HepG2 (cell line): Measurements from ENCODE around the gene PEX11G. TPM values are rescaled to one million over a fixed set of nuclear protein-coding genes. Genes with fewer than 3 reads are reported as not detected.

Source experiments
- ARID5B ChIP-seq: IDR thresholded peaks from 2 replicates; pipeline ENCODE4 v1.4.0; 2020; ENCODE audit warnings: mild to moderate bottlenecking, missing genetic modification reagents
- ATF3 ChIP-seq: sonication (generic); formaldehyde crosslinking; IDR thresholded peaks from 2 replicates; pipeline ENCODE4 v1.4.0; 2020; ENCODE audit warnings: missing genetic modification reagents
- BCLAF1 ChIP-seq: fragments of 450-650 bp; IDR thresholded peaks from 2 replicates; pipeline ENCODE4 v1.6.1; 2017; ENCODE audit warnings: mild to moderate bottlenecking
- BRCA1 ChIP-seq: sonication (generic); formaldehyde crosslinking; IDR thresholded peaks from 2 replicates; pipeline ENCODE4 v1.4.0; 2020; ENCODE audit warnings: missing genetic modification reagents
- DRAP1 ChIP-seq: IDR thresholded peaks from 2 replicates; pipeline ENCODE4 v1.6.1; 2016; ENCODE audit warnings: missing genetic modification reagents, missing compliant biosample characterization
- EHMT2 ChIP-seq: fragments of 200-600 bp; sonication (generic); IDR thresholded peaks from 2 replicates; pipeline ENCODE4 v1.7.0; 2017; ENCODE audit warnings: antibody characterized with exemption, low read depth, low read length, borderline replicate concordance
- FOXK1 ChIP-seq: sonication (generic); formaldehyde crosslinking; IDR thresholded peaks from 2 replicates; pipeline ENCODE4 v1.4.0; 2020; ENCODE audit warnings: low read depth, missing genetic modification reagents, borderline replicate concordance
- NFE2L1 ChIP-seq: sonication (generic); formaldehyde crosslinking; IDR thresholded peaks from 2 replicates; pipeline ENCODE4 v1.4.0; 2020; ENCODE audit warnings: missing genetic modification reagents, mild to moderate bottlenecking, borderline replicate concordance
- NR2F1 ChIP-seq, 2 experiments: fragments of 450-650 bp in 1 of 2; formaldehyde crosslinking in 1 of 2; IDR thresholded peaks; 2 replicates each; pipeline versions ENCODE4 v1.5.0 to v1.6.1; 2016 to 2020; ENCODE audit warnings: mild to moderate bottlenecking in 1 of 2, missing compliant biosample characterization in 1 of 2, missing genetic modification reagents in 1 of 2, moderate library complexity in 1 of 2
- PAX8 ChIP-seq: sonication (generic); formaldehyde crosslinking; IDR thresholded peaks from 2 replicates; pipeline ENCODE4 v1.8.0; 2022; ENCODE audit warnings: mild to moderate bottlenecking, missing genetic modification reagents, borderline replicate concordance
- PCBP1 ChIP-seq: fragments of 200-400 bp; formaldehyde crosslinking; IDR thresholded peaks from 2 replicates; pipeline ENCODE4 v1.6.1; 2017; ENCODE audit warnings: mild to moderate bottlenecking, low read depth, low read length, borderline replicate concordance
- SMAD3 ChIP-seq: sonication (generic); formaldehyde crosslinking; IDR thresholded peaks from 2 replicates; pipeline ENCODE4 v1.4.0; 2020; ENCODE audit warnings: missing genetic modification reagents
- SMC3 ChIP-seq: IDR thresholded peaks from 2 replicates; pipeline ENCODE4 v1.6.1; 2011; ENCODE audit warnings: low read length, improper control_type of control experiment
- TBX3 ChIP-seq: fragments of 450-650 bp; IDR thresholded peaks from 2 replicates; pipeline ENCODE4 v1.6.1; 2017; ENCODE audit warnings: antibody characterized with exemption, mild to moderate bottlenecking, inconsistent platforms, borderline replicate concordance
- ZBTB21 ChIP-seq: sonication (generic); formaldehyde crosslinking; IDR thresholded peaks from 2 replicates; pipeline ENCODE4 v1.4.0; 2020; ENCODE audit warnings: missing genetic modification reagents
- ZFP37 ChIP-seq: sonication (generic); formaldehyde crosslinking; IDR thresholded peaks from 2 replicates; pipeline ENCODE4 v1.4.0; 2020; ENCODE audit warnings: missing genetic modification reagents, borderline replicate concordance
- ZNF235 ChIP-seq: sonication (generic); formaldehyde crosslinking; IDR thresholded peaks from 2 replicates; pipeline ENCODE4 v1.8.1; 2023; ENCODE audit warnings: mild to moderate bottlenecking, missing genetic modification reagents, borderline replicate concordance
- ZNF296 ChIP-seq: sonication (generic); formaldehyde crosslinking; conservative IDR thresholded peaks from 2 replicates; pipeline ENCODE4 v1.5.0; 2020; ENCODE audit warnings: mild to moderate bottlenecking, missing genetic modification reagents
- ZNF562 ChIP-seq: sonication (generic); formaldehyde crosslinking; IDR thresholded peaks from 2 replicates; pipeline ENCODE4 v1.8.0; 2022; ENCODE audit warnings: missing genetic modification reagents, borderline replicate concordance
- ZNF713 ChIP-seq: sonication (generic); formaldehyde crosslinking; IDR thresholded peaks from 2 replicates; pipeline ENCODE4 v1.4.0; 2020; ENCODE audit warnings: mild to moderate bottlenecking, missing genetic modification reagents
- ZNF841 ChIP-seq: sonication (generic); formaldehyde crosslinking; IDR thresholded peaks from 2 replicates; pipeline ENCODE4 v1.8.1; 2023; ENCODE audit warnings: missing genetic modification reagents, borderline replicate concordance
- polyA plus RNA-seq, 8 experiments: library from polyadenylated mRNA; depleted of rRNA in 3 of 8; stranded (reverse) in 7 of 8; unstranded in 1 of 8; fragments of >200 nt; fragmentation: Illumina TruSeq in 4 of 8; extraction: Trizol in 4 of 8; gene quantifications; 2 replicates each; pipeline versions ENCODE4 v1.2.1 to v1.2.3, GENCODE V29; 2011 to 2016; ENCODE audit warnings: low read depth in 4 of 8, missing spikeins in 1 of 8, mixed read lengths in 1 of 8; ENCODE audit not compliant: insufficient read depth in 1 of 8
- total RNA-seq, 5 experiments: library from RNA; depleted of rRNA; stranded (reverse); fragments of >200 nt; fragmentation: Illumina TruSeq; extraction: Trizol; gene quantifications; 2 replicates each; pipeline ENCODE4 v1.2.3, GENCODE V29; 2016; ENCODE audit warnings: low read depth in 1 of 5
- TF ChIP-seq, protein P1 (sequence below): sonication (generic); formaldehyde crosslinking; IDR thresholded peaks from 2 replicates; pipeline ENCODE4 v1.4.0; 2020; ENCODE audit warnings: missing genetic modification reagents

Gene PEX11G
- total and polyA plus RNA-seq, 2 of the 13 experiments (the other 11 are each of a cell fraction or from before 2014, with no cell fraction given) = not detected

- TF ChIP-seq BCLAF1 (no peak), PAX8 (no peak), FOXK1 (CRISPR knock-in tag) (0 out of 2 replicates have a peak, but pooled peaks have one; percentile 36), ZNF562 (no peak), ZBTB21 (peak; percentile 38; the same call in 1 of the 2 replicates), ATF3 (no peak), DRAP1 (CRISPR knock-in tag) (peak; percentile 25; the same call in 1 of the 2 replicates), NFE2L1 (CRISPR knock-in tag) (no peak), PCBP1 (no peak), BRCA1 (CRISPR knock-in tag) (no peak), ZNF235 (CRISPR knock-in tag) (no peak), ZNF713 (CRISPR knock-in tag) (no peak), TBX3 (no peak), ZNF296 (CRISPR knock-in tag) (no peak), NR2F1 (CRISPR knock-in tag; IDR thresholded peaks at IDR 0.05) (peak; percentile 57 to 93; a peak in 3 of 4 replicates), SMAD3 (CRISPR knock-in tag) (peak; percentile 66; the same call in 1 of the 2 replicates), ZNF841 (CRISPR knock-in tag) (no peak), ZFP37 (0 out of 2 replicates have a peak, but pooled peaks have one; percentile 39), SMC3 (no peak), EHMT2 (peak; percentile 92), ARID5B (CRISPR knock-in tag) (peak; percentile 43; the same call in 1 of the 2 replicates)
- TF ChIP-seq, protein P1, sequence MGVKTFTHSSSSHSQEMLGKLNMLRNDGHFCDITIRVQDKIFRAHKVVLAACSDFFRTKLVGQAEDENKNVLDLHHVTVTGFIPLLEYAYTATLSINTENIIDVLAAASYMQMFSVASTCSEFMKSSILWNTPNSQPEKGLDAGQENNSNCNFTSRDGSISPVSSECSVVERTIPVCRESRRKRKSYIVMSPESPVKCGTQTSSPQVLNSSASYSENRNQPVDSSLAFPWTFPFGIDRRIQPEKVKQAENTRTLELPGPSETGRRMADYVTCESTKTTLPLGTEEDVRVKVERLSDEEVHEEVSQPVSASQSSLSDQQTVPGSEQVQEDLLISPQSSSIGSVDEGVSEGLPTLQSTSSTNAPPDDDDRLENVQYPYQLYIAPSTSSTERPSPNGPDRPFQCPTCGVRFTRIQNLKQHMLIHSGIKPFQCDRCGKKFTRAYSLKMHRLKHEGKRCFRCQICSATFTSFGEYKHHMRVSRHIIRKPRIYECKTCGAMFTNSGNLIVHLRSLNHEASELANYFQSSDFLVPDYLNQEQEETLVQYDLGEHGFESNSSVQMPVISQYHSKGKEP (CRISPR knock-in tag) = 0 out of 2 replicates have a peak, but pooled peaks have one; percentile 73
Observed at GRCh38 chr19:7509625-7510024, 20.8 kb upstream of the PEX11G start (continued).
